Activated naive CD4-positive, alpha-beta T cell treated with anti-CD3 and anti-CD28 coated beads for 36 hours (primary cell): ENCODE measurements around the gene MAEL. TPM values are rescaled to one million over a fixed set of nuclear protein-coding genes. Genes with fewer than 3 reads are reported as not detected.

Experiments
- CTCF ChIA-PET: fragments of 350-600 bp; sonication (Branson Sonifier 250); formaldehyde crosslinking; loops from one replicate; lab custom pipeline; 2021; ENCODE audit warnings: antibody characterized with exemption; lab: Charles Lee
- DNase-seq: peaks from one replicate; pipeline ENCODE4 v3.0.0-alpha.2; 2020
- H3K27ac Mint-ChIP-seq: one replicate; pipeline ENCODE4 v1.8.0; 2021; ENCODE audit warnings: mild to moderate bottlenecking, mixed read lengths
- H3K27me3 Mint-ChIP-seq: one replicate; pipeline ENCODE4 v1.8.0; 2021; ENCODE audit warnings: low read depth, mixed read lengths
- H3K36me3 Mint-ChIP-seq: one replicate; pipeline ENCODE4 v1.8.0; 2021; ENCODE audit warnings: low read depth, mixed read lengths
- H3K4me1 Mint-ChIP-seq: one replicate; pipeline ENCODE4 v1.8.0; 2021; ENCODE audit warnings: low read depth, mixed read lengths
- H3K4me3 Mint-ChIP-seq: one replicate; pipeline ENCODE4 v1.8.0; 2021; ENCODE audit warnings: mild to moderate bottlenecking, moderate library complexity, mixed read lengths
- H3K9me3 Mint-ChIP-seq: one replicate; pipeline ENCODE4 v1.8.0; 2021; ENCODE audit warnings: mixed read lengths
- intact Hi-C: fragments of 100-400 bp; cut with micrococcal nuclease; formaldehyde crosslinking; loops from one replicate; pipeline ENCODE4 v1.15.1; 2023
- total RNA-seq, 2 experiments: library from RNA; stranded (reverse); gene quantifications; one replicate each; pipeline ENCODE4 v1.2.3, GENCODE V29; 2021

MAEL gene
- total RNA-seq, 2 experiments from 2014 or later: 0.24 to 0.35 TPM

GRCh38 chr1:167060141-167061072 is 71.3 kb downstream of the MAEL start:
- Mint-ChIP-seq H3K27me3 (no peaks in the 10 kb centered on the region), H3K27ac (no peak overlapping the region), H3K4me1 (peaks cover 11% of the 10 kb centered on the region), H3K36me3 (no peaks in the 10 kb centered on the region), H3K4me3 (no peak overlapping the region), H3K9me3 (no peaks in the 10 kb centered on the region)
- intact Hi-C loops: no loop called here
- CTCF ChIA-PET: interaction anchor here (0.6 to 18.3 kb wide), 44 partner anchors 8 to 563 kb away, joined by 3 to 635 read pairs (median 5); partner anchors contain the start of genes ILDR2, POU2F1 and TADA1
- no peak for DNase-seq

GRCh38 chr1:167061073-167061464 is 72.0 kb downstream of the MAEL start:
- CTCF ChIA-PET: interaction anchor here (0.5 to 18.3 kb wide), 16 partner anchors 10 to 184 kb away, joined by 3 to 635 read pairs (median 4); partner anchors contain the start of genes POU2F1 and TADA1
- Mint-ChIP-seq H3K27ac (no peak overlapping the region), H3K36me3 (no peaks in the 10 kb centered on the region), H3K9me3 (no peaks in the 10 kb centered on the region), H3K27me3 (no peaks in the 10 kb centered on the region), H3K4me3 (no peak overlapping the region), H3K4me1 (peaks cover 11% of the 10 kb centered on the region)
- intact Hi-C loops: no loop called here
- DNase-seq: no peak

GRCh38 chr1:167064621-167065020 is 75.5 kb downstream of the MAEL start:
- Mint-ChIP-seq H3K4me1 (peaks cover 2% of the 10 kb centered on the region), H3K36me3 (no peaks in the 10 kb centered on the region), H3K27ac (no peak overlapping the region), H3K27me3 (no peaks in the 10 kb centered on the region), H3K4me3 (no peak overlapping the region), H3K9me3 (no peaks in the 10 kb centered on the region)
- DNase-seq: no peak
- intact Hi-C loops: loop anchor here (5.0 kb wide), 2 partner anchors 343 to 623 kb away; no protein-coding TSS in a partner anchor
- CTCF ChIA-PET: interaction anchor here (0.6 to 18.3 kb wide), 10 partner anchors 19 to 491 kb away, joined by 3 to 635 read pairs (median 4); partner anchors contain the start of gene POU2F1

- intact Hi-C loops: loop anchor here (5.0 kb wide), 2 partner anchors 342 to 622 kb away; no protein-coding TSS in a partner anchor
- DNase-seq: no peak
- H3K9me3 Mint-ChIP-seq: no peaks in the 10 kb centered on the region
- no peaks in the 10 kb centered on the region for H3K27me3 Mint-ChIP-seq
- no peak overlapping the region for H3K4me3 Mint-ChIP-seq
- peaks cover 2% of the 10 kb centered on the region for H3K4me1 Mint-ChIP-seq
- CTCF ChIA-PET: interaction anchor here (1.0 to 18.3 kb wide), 7 partner anchors 60 to 490 kb away, joined by 3 to 635 read pairs (median 17); partner anchors contain the start of gene POU2F1
- H3K36me3 Mint-ChIP-seq: no peaks in the 10 kb centered on the region
- no peak overlapping the region for H3K27ac Mint-ChIP-seq
These were observed 76.4 kb downstream of the MAEL start for GRCh38 chr1:167065471-167065870.

- Mint-ChIP-seq H3K4me3 (no peak overlapping the region), H3K9me3 (no peaks in the 10 kb centered on the region), H3K4me1 (peaks cover 2% of the 10 kb centered on the region), H3K27me3 (no peaks in the 10 kb centered on the region), H3K36me3 (no peaks in the 10 kb centered on the region), H3K27ac (no peak overlapping the region)
- intact Hi-C loops: loop anchor here (1.0 to 5.0 kb wide), 10 partner anchors 24 to 621 kb away; partner anchors contain the start of genes GPA33 and POU2F1
- DNase-seq: peak; percentile 82
- CTCF ChIA-PET: interaction anchor here (0.6 to 18.3 kb wide), 31 partner anchors 7 to 489 kb away, joined by 3 to 635 read pairs (median 4); partner anchors contain the start of genes GPA33, POU2F1 and TADA1
These were observed 77.4 kb downstream of the MAEL start for GRCh38 chr1:167066333-167067122.

- Mint-ChIP-seq H3K9me3 (no peaks in the 10 kb centered on the region), H3K4me1 (peaks cover 2% of the 10 kb centered on the region)
- CTCF ChIA-PET: interaction anchor here (1.0 to 1.6 kb wide), 2 partner anchors 9 to 371 kb away, joined by 3 to 12 read pairs; no protein-coding TSS in a partner anchor
These were observed 78.8 kb downstream of the MAEL start for GRCh38 chr1:167067904-167068303.

GRCh38 chr1:167068761-167069160 is 79.7 kb downstream of the MAEL start:
- CTCF ChIA-PET: interaction anchor here (0.6 to 1.6 kb wide), 5 partner anchors 9 to 464 kb away, joined by 3 to 12 read pairs (median 4); no protein-coding TSS in a partner anchor
- H3K9me3 Mint-ChIP-seq: no peaks in the 10 kb centered on the region
- no peak for DNase-seq

More at GRCh38 chr1:167067904-167068303, 78.8 kb downstream of the MAEL start:
- Mint-ChIP-seq H3K4me3 (no peak overlapping the region), H3K27ac (no peak overlapping the region), H3K27me3 (no peaks in the 10 kb centered on the region), H3K36me3 (no peaks in the 10 kb centered on the region)
- no peak for DNase-seq
- intact Hi-C loops: loop anchor here (2.0 to 5.0 kb wide), 3 partner anchors 201 to 619 kb away; no protein-coding TSS in a partner anchor

GRCh38 chr1:167071286-167071685 is 82.2 kb downstream of the MAEL start:
- intact Hi-C loops: no loop called here
- H3K27ac Mint-ChIP-seq: no peak overlapping the region
- H3K4me1 Mint-ChIP-seq: peaks cover 7% of the 10 kb centered on the region
- no peaks in the 10 kb centered on the region for H3K36me3 Mint-ChIP-seq
- H3K9me3 Mint-ChIP-seq: no peaks in the 10 kb centered on the region
- CTCF ChIA-PET: interaction anchor here (1.1 kb wide), 1 partner anchor 59 kb away, joined by 3 read pairs; no protein-coding TSS in a partner anchor
- no peak overlapping the region for H3K4me3 Mint-ChIP-seq
- H3K27me3 Mint-ChIP-seq: no peaks in the 10 kb centered on the region
- no peak for DNase-seq

More at GRCh38 chr1:167068761-167069160, 79.7 kb downstream of the MAEL start:
- no peak overlapping the region for H3K27ac Mint-ChIP-seq
- intact Hi-C loops: loop anchor here (5.0 kb wide), 2 partner anchors 339 to 619 kb away; no protein-coding TSS in a partner anchor
- H3K27me3 Mint-ChIP-seq: no peaks in the 10 kb centered on the region
- no peak overlapping the region for H3K4me3 Mint-ChIP-seq
- H3K4me1 Mint-ChIP-seq: peaks cover 2% of the 10 kb centered on the region
- H3K36me3 Mint-ChIP-seq: no peaks in the 10 kb centered on the region

Other genes starting within 250 kb of the MAEL start
- gene POGK, start 149.8 kb upstream of the MAEL start, total RNA-seq: 10 to 100 TPM; 33.1 to 34.9 TPM
- 10 to 100 TPM; 19.6 to 19.9 TPM for gene TADA1, start 113.0 kb upstream of the MAEL start, total RNA-seq
- 10 to 100 TPM in 1 of 2 experiments, 1 to 10 TPM in 1; 9.1 to 10.5 TPM for gene ILDR2, start 13.7 kb upstream of the MAEL start, total RNA-seq
- 1 to 10 TPM; 1.2 to 1.4 TPM for gene GPA33, start 101.1 kb downstream of the MAEL start, total RNA-seq
- gene STYXL2, start 104.8 kb downstream of the MAEL start, total RNA-seq: not detected
- 10 to 100 TPM; 17.6 to 19.4 TPM for gene POU2F1, start 231.6 kb downstream of the MAEL start, total RNA-seq